Measurements from ENCODE around the gene TRIM28. TPM values are rescaled to one million over a fixed set of nuclear protein-coding genes. Genes with fewer than 3 reads are reported as not detected.
A peak's percentile ranks its signal among the peaks of the same experiment; 100 is the strongest.
"Not testable (repeated sequence)": the region's sequence is repeated elsewhere in the genome, so short reads cannot be mapped to it uniquely, and the experiment has no call there.

TRIM28 gene
- total and polyA plus RNA-seq, 2 experiments from 2014 or later: 159 to 191 TPM

- TF ChIP-seq, protein P1, sequence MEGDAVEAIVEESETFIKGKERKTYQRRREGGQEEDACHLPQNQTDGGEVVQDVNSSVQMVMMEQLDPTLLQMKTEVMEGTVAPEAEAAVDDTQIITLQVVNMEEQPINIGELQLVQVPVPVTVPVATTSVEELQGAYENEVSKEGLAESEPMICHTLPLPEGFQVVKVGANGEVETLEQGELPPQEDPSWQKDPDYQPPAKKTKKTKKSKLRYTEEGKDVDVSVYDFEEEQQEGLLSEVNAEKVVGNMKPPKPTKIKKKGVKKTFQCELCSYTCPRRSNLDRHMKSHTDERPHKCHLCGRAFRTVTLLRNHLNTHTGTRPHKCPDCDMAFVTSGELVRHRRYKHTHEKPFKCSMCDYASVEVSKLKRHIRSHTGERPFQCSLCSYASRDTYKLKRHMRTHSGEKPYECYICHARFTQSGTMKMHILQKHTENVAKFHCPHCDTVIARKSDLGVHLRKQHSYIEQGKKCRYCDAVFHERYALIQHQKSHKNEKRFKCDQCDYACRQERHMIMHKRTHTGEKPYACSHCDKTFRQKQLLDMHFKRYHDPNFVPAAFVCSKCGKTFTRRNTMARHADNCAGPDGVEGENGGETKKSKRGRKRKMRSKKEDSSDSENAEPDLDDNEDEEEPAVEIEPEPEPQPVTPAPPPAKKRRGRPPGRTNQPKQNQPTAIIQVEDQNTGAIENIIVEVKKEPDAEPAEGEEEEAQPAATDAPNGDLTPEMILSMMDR (IDR thresholded peaks at IDR 0.05; ENCODE audit: poor library complexity): no peak
- no peak for TF ChIP-seq EZH2phosphoT487 (IDR thresholded peaks at IDR 0.05; ENCODE audit: low read depth, severe bottlenecking, unreplicated experiment)
- TF ChIP-seq EZH2 (IDR thresholded peaks at IDR 0.05; ENCODE audit: borderline replicate concordance): no peak
- WGBS (ENCODE audit: low lambda C conversion rate, missing lambda C conversion rate): 2% methylated on average over 19 of the region's 55 CpGs
- Histone ChIP-seq H3K36me3 (replicated peaks; ENCODE audit: insufficient read depth, low read depth) (no peaks in the 10 kb centered on the region), H3K4me2 (peak overlapping the region; percentile 78), H3K27me3 (no peaks in the 10 kb centered on the region), H3K4me1 (ENCODE audit: insufficient read depth) (peaks cover 16% of the 10 kb centered on the region), H2AFZ (peak overlapping the region; percentile 87), H3K4me3 (peak overlapping the region; percentile 36), H3K79me2 (no peaks in the 10 kb centered on the region), H3K9me3 (ENCODE audit: low read depth) (no peaks in the 10 kb centered on the region), H3K9me2 (replicated peaks; ENCODE audit: insufficient read depth) (no peaks in the 10 kb centered on the region), H3K27ac (peak overlapping the region; percentile 89), H4K20me1 (ENCODE audit: insufficient read depth, poor library complexity, severe bottlenecking) (no peaks in the 10 kb centered on the region)
- DNase-seq (ENCODE audit: low spot score): peak; percentile 83
Measured at GRCh38 chr19:58538257-58539168, 5.4 kb upstream of the TRIM28 start.

- DNase-seq (ENCODE audit: low spot score); H3K79me2 ChIP-seq; H3K4me3 ChIP-seq; H3K27me3 ChIP-seq; H3K9me3 ChIP-seq (ENCODE audit: low read depth); H4K20me1 ChIP-seq (ENCODE audit: insufficient read depth, poor library complexity, severe bottlenecking); H2AFZ ChIP-seq; H3K9me2 ChIP-seq (replicated peaks; ENCODE audit: insufficient read depth); H3K4me2 ChIP-seq; H3K36me3 ChIP-seq (replicated peaks; ENCODE audit: insufficient read depth, low read depth): not testable (repeated sequence)
- Histone ChIP-seq H3K27ac (peak overlapping the region; percentile 89), H3K4me1 (ENCODE audit: insufficient read depth) (peaks cover 16% of the 10 kb centered on the region)
Measured at GRCh38 chr19:58539169-58539559, 4.7 kb upstream of the TRIM28 start.

- not testable (repeated sequence) for H2AFZ ChIP-seq
- peak overlapping the region; percentile 80 for H3K4me2 ChIP-seq
Measured at GRCh38 chr19:58542641-58543372, 1.1 kb upstream of the TRIM28 start.

DNA sequence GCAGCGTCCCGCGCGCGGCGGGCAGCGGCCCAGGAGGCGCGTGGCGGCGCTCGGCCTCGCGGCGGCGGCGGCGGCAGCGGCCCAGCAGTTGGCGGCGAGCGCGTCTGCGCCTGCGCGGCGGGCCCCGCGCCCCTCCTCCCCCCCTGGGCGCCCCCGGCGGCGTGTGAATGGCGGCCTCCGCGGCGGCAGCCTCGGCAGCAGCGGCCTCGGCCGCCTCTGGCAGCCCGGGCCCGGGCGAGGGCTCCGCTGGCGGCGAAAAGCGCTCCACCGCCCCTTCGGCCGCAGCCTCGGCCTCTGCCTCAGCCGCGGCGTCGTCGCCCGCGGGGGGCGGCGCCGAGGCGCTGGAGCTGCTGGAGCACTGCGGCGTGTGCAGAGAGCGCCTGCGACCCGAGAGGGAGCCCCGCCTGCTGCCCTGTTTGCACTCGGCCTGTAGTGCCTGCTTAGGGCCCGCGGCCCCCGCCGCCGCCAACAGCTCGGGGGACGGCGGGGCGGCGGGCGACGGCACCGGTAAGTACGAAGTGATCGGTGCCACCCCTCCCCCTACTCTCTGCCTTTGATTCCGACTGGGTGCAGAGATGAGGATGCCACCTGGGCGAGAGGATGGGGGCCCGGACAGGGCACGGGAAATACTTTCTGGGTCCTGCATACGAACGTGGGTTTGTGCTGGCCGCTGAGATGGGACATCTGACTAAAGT lies 874 bp downstream of the TRIM28 start:
- Histone ChIP-seq H2AFZ (no peak overlapping the region), H3K4me3 (peak overlapping the region; percentile 97), H3K27me3 (no peaks in the 10 kb centered on the region), H3K4me2 (peak overlapping the region; percentile 97), H3K36me3 (replicated peaks; ENCODE audit: insufficient read depth, low read depth) (peaks cover 4% of the 10 kb centered on the region), H3K9me3 (ENCODE audit: low read depth) (no peaks in the 10 kb centered on the region), H3K79me2 (peaks cover 48% of the 10 kb centered on the region), H3K4me1 (ENCODE audit: insufficient read depth) (peaks cover 22% of the 10 kb centered on the region), H4K20me1 (ENCODE audit: insufficient read depth, poor library complexity, severe bottlenecking) (peaks cover 42% of the 10 kb centered on the region), H3K9me2 (replicated peaks; ENCODE audit: insufficient read depth) (no peaks in the 10 kb centered on the region), H3K27ac (peak overlapping the region; percentile 98)
- no peak for TF ChIP-seq EZH2phosphoT487 (IDR thresholded peaks at IDR 0.05; ENCODE audit: low read depth, severe bottlenecking, unreplicated experiment)
- no peak for TF ChIP-seq EZH2 (IDR thresholded peaks at IDR 0.05; ENCODE audit: borderline replicate concordance)
- TF ChIP-seq, protein P1 (IDR thresholded peaks at IDR 0.05; ENCODE audit: poor library complexity): no peak
- peak; percentile 88 for DNase-seq (ENCODE audit: low spot score)
- 1% methylated on average over 49 of the region's 92 CpGs for WGBS (ENCODE audit: low lambda C conversion rate, missing lambda C conversion rate)

More at GRCh38 chr19:58542641-58543372, 1.1 kb upstream of the TRIM28 start:
- H3K79me2 ChIP-seq: peaks cover 32% of the 10 kb centered on the region
- H3K9me2 ChIP-seq (replicated peaks; ENCODE audit: insufficient read depth); H3K4me3 ChIP-seq; H3K36me3 ChIP-seq (replicated peaks; ENCODE audit: insufficient read depth, low read depth); H3K9me3 ChIP-seq (ENCODE audit: low read depth); DNase-seq (ENCODE audit: low spot score); H3K27me3 ChIP-seq: not testable (repeated sequence)
- H4K20me1 ChIP-seq (ENCODE audit: insufficient read depth, poor library complexity, severe bottlenecking): peaks cover 32% of the 10 kb centered on the region
- WGBS (ENCODE audit: low lambda C conversion rate, missing lambda C conversion rate): 84% methylated on average over 18 of the region's 18 CpGs
- H3K4me1 ChIP-seq (ENCODE audit: insufficient read depth): peaks cover 33% of the 10 kb centered on the region
- H3K27ac ChIP-seq: peak overlapping the region; percentile 98

Data from hepatocyte (in vitro differentiated cells).